K562 (cell line): ENCODE data around the gene MYCT1. TPM values are rescaled to one million over a fixed set of nuclear protein-coding genes. Genes with fewer than 3 reads are reported as not detected.

Source experiments
- GABPB2 ChIP-seq: fragments of 250-450 bp; sonication (Bioruptor Pico); conservative IDR thresholded peaks from 2 replicates; pipeline ENCODE4 v1.5.1; 2021; ENCODE audit warnings: mild to moderate bottlenecking
- ZNF217 ChIP-seq: sonication (generic); formaldehyde crosslinking; IDR thresholded peaks from 2 replicates; pipeline ENCODE4 v1.8.0; 2022; ENCODE audit warnings: mild to moderate bottlenecking, missing genetic modification reagents
- polyA plus RNA-seq, 8 experiments: library from polyadenylated mRNA; depleted of rRNA in 4 of 8; stranded (reverse) in 5 of 8; unstranded in 3 of 8; fragments of >200 nt; fragmentation: Nextera tagmentation in 2 of 8; fragmentation: Illumina TruSeq in 1 of 8; extraction: Ambion mirVana in 2 of 8; extraction: Trizol in 1 of 8; gene quantifications; 2 replicates each; pipeline versions ENCODE4 v1.2.1 to v1.2.3, GENCODE V29; 2011 to 2014; ENCODE audit warnings: inconsistent platforms in 1 of 8, missing spikeins in 1 of 8
- total RNA-seq, 7 experiments: library from RNA; depleted of rRNA in 6 of 7; stranded (reverse); fragments of >200 nt in 6 of 7; fragmentation: Illumina TruSeq in 2 of 7; extraction: Trizol in 2 of 7; gene quantifications; 2 replicates each; pipeline versions ENCODE4 v1.2.1 to v1.2.3, GENCODE V29; 2011 to 2021; ENCODE audit warnings: low replicate concordance in 1 of 7
- TF ChIP-seq, protein P1 (sequence below): sonication (generic); formaldehyde crosslinking; IDR thresholded peaks from 2 replicates; pipeline ENCODE4 v1.9.0; 2022; ENCODE audit warnings: mild to moderate bottlenecking, missing genetic modification reagents
- TF ChIP-seq, protein P2 (sequence below): fragments of 250-450 bp; sonication (Bioruptor Pico); IDR thresholded peaks from 2 replicates; pipeline ENCODE4 v1.8.0; 2021; ENCODE audit warnings: mild to moderate bottlenecking, moderate library complexity

MYCT1 gene
- total and polyA plus RNA-seq, 9 of the 15 experiments (the other 6 are each of a cell fraction or from before 2014, with no cell fraction given), result 0.04 to 0.28 (median 0.08) TPM; not detected in 2

- TF ChIP-seq, protein P1, sequence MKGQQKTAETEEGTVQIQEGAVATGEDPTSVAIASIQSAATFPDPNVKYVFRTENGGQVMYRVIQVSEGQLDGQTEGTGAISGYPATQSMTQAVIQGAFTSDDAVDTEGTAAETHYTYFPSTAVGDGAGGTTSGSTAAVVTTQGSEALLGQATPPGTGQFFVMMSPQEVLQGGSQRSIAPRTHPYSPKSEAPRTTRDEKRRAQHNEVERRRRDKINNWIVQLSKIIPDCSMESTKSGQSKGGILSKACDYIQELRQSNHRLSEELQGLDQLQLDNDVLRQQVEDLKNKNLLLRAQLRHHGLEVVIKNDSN (CRISPR knock-in tag), result no peak
- no peak for TF ChIP-seq ZNF217 (CRISPR knock-in tag)
- TF ChIP-seq, protein P2, sequence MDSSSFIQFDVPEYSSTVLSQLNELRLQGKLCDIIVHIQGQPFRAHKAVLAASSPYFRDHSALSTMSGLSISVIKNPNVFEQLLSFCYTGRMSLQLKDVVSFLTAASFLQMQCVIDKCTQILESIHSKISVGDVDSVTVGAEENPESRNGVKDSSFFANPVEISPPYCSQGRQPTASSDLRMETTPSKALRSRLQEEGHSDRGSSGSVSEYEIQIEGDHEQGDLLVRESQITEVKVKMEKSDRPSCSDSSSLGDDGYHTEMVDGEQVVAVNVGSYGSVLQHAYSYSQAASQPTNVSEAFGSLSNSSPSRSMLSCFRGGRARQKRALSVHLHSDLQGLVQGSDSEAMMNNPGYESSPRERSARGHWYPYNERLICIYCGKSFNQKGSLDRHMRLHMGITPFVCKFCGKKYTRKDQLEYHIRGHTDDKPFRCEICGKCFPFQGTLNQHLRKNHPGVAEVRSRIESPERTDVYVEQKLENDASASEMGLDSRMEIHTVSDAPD (CRISPR knock-in tag), result no peak
- TF ChIP-seq GABPB2, result no peak
Observed at GRCh38 chr6:152771061-152771687, 73.5 kb downstream of the MYCT1 start (continued).

Other genes with a start within 250 kb of the MYCT1 start
- 0.09 and 0.20 TPM in 2 replicates for gene SYNE1, start 60.5 kb upstream of the MYCT1 start, total RNA-seq (2014; rRNA removed)
- gene SYNE1, start 60.5 kb upstream of the MYCT1 start, total RNA-seq (2014; rRNA removed; fragmentation: Illumina TruSeq; extraction: Trizol), result 0.07 and 0.10 TPM in 2 replicates
- gene SYNE1, start 60.5 kb upstream of the MYCT1 start, total RNA-seq (2015; rRNA removed; fragmentation: Illumina TruSeq; extraction: Trizol), result 0.07 and 0.15 TPM in 2 replicates
- gene SYNE1, start 60.5 kb upstream of the MYCT1 start, total RNA-seq (2021), result 0.42 and 0.60 TPM in 2 replicates
- gene SYNE1, start 60.5 kb upstream of the MYCT1 start, polyA plus RNA-seq (2011; rRNA removed), result 0.05 and 0.07 TPM in 2 replicates
- 0.10 and 0.28 TPM in 2 replicates for gene SYNE1, start 60.5 kb upstream of the MYCT1 start, polyA plus RNA-seq (2014; fragmentation: Illumina TruSeq; extraction: Trizol)
- gene SYNE1, start 60.5 kb upstream of the MYCT1 start, polyA plus RNA-seq (2014; fragmentation: Nextera tagmentation; extraction: Ambion mirVana), result under 1 TPM in 1 of 2 experiments, not detected in 1; under 0.01 TPM
- gene SYNE1, start 60.5 kb upstream of the MYCT1 start, polyA plus RNA-seq (2014; rRNA removed), result 0.03 and 0.28 TPM in 2 replicates
- not detected in 2 replicates for gene VIP, start 52.9 kb downstream of the MYCT1 start, total RNA-seq (2014; rRNA removed)
- not detected in 2 replicates for gene VIP, start 52.9 kb downstream of the MYCT1 start, total RNA-seq (2014; rRNA removed; fragmentation: Illumina TruSeq; extraction: Trizol)
- gene VIP, start 52.9 kb downstream of the MYCT1 start, total RNA-seq (2015; rRNA removed; fragmentation: Illumina TruSeq; extraction: Trizol), result not detected in 2 replicates
- gene VIP, start 52.9 kb downstream of the MYCT1 start, total RNA-seq (2021), result not detected in 2 replicates
- not detected in 2 replicates for gene VIP, start 52.9 kb downstream of the MYCT1 start, polyA plus RNA-seq (2011; rRNA removed)
- gene VIP, start 52.9 kb downstream of the MYCT1 start, polyA plus RNA-seq (2014; fragmentation: Illumina TruSeq; extraction: Trizol), result not detected in 2 replicates
- under 1 TPM in 1 of 2 experiments, not detected in 1; 0.08 TPM for gene VIP, start 52.9 kb downstream of the MYCT1 start, polyA plus RNA-seq (2014; fragmentation: Nextera tagmentation; extraction: Ambion mirVana)
- gene VIP, start 52.9 kb downstream of the MYCT1 start, polyA plus RNA-seq (2014; rRNA removed), result not detected in 2 replicates